Measurements from ENCODE around the gene OR52I1. TPM values are rescaled to one million over a fixed set of nuclear protein-coding genes. Genes with fewer than 3 reads are reported as not detected.

OR52I1 gene
- polyA plus RNA-seq, 1 donor from 2014 or later = not detected

DNA sequence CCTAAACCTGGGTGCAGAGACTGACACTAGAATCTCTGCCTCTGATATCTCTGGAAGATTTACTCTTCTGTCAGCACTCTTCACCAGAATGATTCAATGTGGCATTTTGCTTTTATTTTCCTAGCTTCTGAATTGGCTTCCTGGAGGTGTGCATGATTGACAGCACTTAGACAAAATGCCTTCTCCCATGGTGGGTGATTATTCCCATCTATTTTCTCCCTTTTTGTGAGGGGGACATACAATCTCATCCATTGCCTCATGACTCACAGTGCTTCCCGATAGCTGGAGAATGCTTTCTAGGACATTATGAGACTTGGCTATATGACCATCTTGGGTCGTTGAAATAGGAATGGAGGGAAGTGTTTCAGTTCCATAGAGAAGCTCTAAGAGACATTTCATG, 18.1 kb downstream of the OR52I1 start:
- Histone ChIP-seq H3K27me3 (ENCODE audit: insufficient read depth, low read depth, low read length) (no peaks in the 10 kb centered on the region), H2AFZ (ENCODE audit: low read depth, low read length) (no peak overlapping the region), H3K9ac (ENCODE audit: low read length) (no peak overlapping the region), H3F3A (ENCODE audit: insufficient read depth, low read length, poor library complexity, severe bottlenecking) (peaks cover 6% of the 10 kb centered on the region), H3K4me3 (ENCODE audit: low read length) (peak overlapping the region; percentile 21), H3K36me3 (ENCODE audit: insufficient read depth, low read length) (no peaks in the 10 kb centered on the region), H3K79me2 (replicated peaks; ENCODE audit: insufficient read depth, low read length) (no peaks in the 10 kb centered on the region), H4K20me1 (ENCODE audit: insufficient read depth) (no peaks in the 10 kb centered on the region), H3K4me2 (ENCODE audit: low read length) (no peak overlapping the region), H3K9me3 (ENCODE audit: low read length) (no peaks in the 10 kb centered on the region), H3K9me2 (ENCODE audit: insufficient read depth, low read length) (no peaks in the 10 kb centered on the region), H3K27ac (ENCODE audit: low read length) (peak overlapping the region; percentile 37)
- TF ChIP-seq CTCF (IDR thresholded peaks at IDR 0.05; ENCODE audit: poor library complexity, severe bottlenecking) (no peak), REST (IDR thresholded peaks at IDR 0.05; ENCODE audit: borderline replicate concordance) (peak; percentile 88), POLR2AphosphoS5 (IDR thresholded peaks at IDR 0.05) (peak; percentile 71), EP300 (conservative IDR thresholded peaks at IDR 0.05; ENCODE audit: poor library complexity, severe bottlenecking) (peak; percentile 76)

DNA sequence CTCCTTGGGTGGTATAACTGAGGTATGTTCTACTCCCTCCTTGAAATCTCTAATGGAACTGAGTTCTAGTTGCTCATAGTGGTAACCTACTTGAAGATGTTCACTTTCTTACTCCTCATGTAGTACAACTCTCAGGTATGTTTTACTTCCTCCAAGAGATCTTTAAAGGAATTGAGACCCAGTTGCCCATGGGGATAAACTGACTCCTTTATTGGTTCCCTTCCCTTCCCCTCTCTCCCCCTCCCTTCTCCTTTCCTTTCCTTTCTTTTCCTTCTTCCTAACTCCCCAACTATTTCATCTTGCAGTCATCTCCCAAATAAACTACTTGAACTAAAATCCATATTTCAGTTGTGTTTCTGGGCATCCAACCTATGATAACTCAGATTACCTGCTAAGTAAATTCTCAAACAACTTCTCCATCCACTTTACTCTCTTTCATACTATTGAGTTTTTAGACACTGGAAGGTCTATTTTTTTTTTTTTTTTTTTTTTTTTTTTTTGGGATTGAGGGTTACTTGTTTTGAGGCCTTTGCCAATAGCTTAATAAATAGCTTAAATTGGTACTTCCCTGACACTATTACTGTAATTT, 22.1 kb downstream of the OR52I1 start:
- no peak overlapping the region for H3K4me2 ChIP-seq (ENCODE audit: low read length)
- no peak overlapping the region for H3K27ac ChIP-seq (ENCODE audit: low read length)
- no peak overlapping the region for H3K4me3 ChIP-seq (ENCODE audit: low read length)
- no peak for TF ChIP-seq TAF1 (IDR thresholded peaks at IDR 0.05; ENCODE audit: low read depth)
- no peak for TF ChIP-seq RAD21 (conservative IDR thresholded peaks at IDR 0.05)
- TF ChIP-seq EZH2 (IDR thresholded peaks at IDR 0.05; ENCODE audit: borderline replicate concordance, insufficient read depth, low read length, poor library complexity, severe bottlenecking) = no peak
- TF ChIP-seq POLR2AphosphoS5 (IDR thresholded peaks at IDR 0.05) = no peak
- no peak for TF ChIP-seq CTCF (IDR thresholded peaks at IDR 0.05; ENCODE audit: poor library complexity, severe bottlenecking)
- TF ChIP-seq EP300 (conservative IDR thresholded peaks at IDR 0.05; ENCODE audit: poor library complexity, severe bottlenecking) = no peak
- no peaks in the 10 kb centered on the region for H3K36me3 ChIP-seq (ENCODE audit: insufficient read depth, low read length)
- no peak overlapping the region for H3K9ac ChIP-seq (ENCODE audit: low read length)
- H3K9me3 ChIP-seq (ENCODE audit: low read length) = no peaks in the 10 kb centered on the region
- H2AFZ ChIP-seq (ENCODE audit: low read depth, low read length) = no peak overlapping the region
- no peaks in the 10 kb centered on the region for H3K27me3 ChIP-seq (ENCODE audit: insufficient read depth, low read depth, low read length)
- H3F3A ChIP-seq (ENCODE audit: insufficient read depth, low read length, poor library complexity, severe bottlenecking) = peaks cover 6% of the 10 kb centered on the region
- no peaks in the 10 kb centered on the region for H3K9me2 ChIP-seq (ENCODE audit: insufficient read depth, low read length)
- H3K79me2 ChIP-seq (replicated peaks; ENCODE audit: insufficient read depth, low read length) = no peaks in the 10 kb centered on the region
- H4K20me1 ChIP-seq (ENCODE audit: insufficient read depth) = no peaks in the 10 kb centered on the region

Data from neural cell (in vitro differentiated cells).